WTC11 (cell line): ENCODE data around the gene ZNF821. TPM values are rescaled to one million over a fixed set of nuclear protein-coding genes. Genes with fewer than 3 reads are reported as not detected.
A peak's percentile ranks its signal among the peaks of the same experiment; 100 is the strongest.

Source experiments
- ATAC-seq: fragments of 200-7000 bp; cut with Tn5 transposase; 2 replicates; pipeline ENCODE4 v1.10.0; 2021; ENCODE audit warnings: mild to moderate bottlenecking, moderate library complexity
- Bru-seq: library from RNA; stranded (reverse); fragments of 400-500 nt; gene quantifications from one replicate; lab custom pipeline; 2021; lab: Mats Ljungman, UMichigan
- CTCF ChIA-PET: fragments of 300-600 bp; sonication (Branson Sonifier 250); formaldehyde crosslinking; loops from one replicate; lab custom pipeline; 2021; ENCODE audit warnings: antibody characterized with exemption; lab: Charles Lee
- POLR2A ChIA-PET: fragments of 350-600 bp; sonication (Branson Sonifier 250); formaldehyde crosslinking; loops from one replicate; lab custom pipeline; 2021; ENCODE audit warnings: antibody characterized with exemption; lab: Charles Lee
- DNase-seq: peaks from one replicate; pipeline ENCODE4 v3.0.0; 2021; ENCODE audit warnings: low spot score
- H3K27ac Mint-ChIP-seq: 2 replicates; pipeline ENCODE4 v1.8.0; 2021; ENCODE audit warnings: mixed read lengths
- H3K27me3 Mint-ChIP-seq: 2 replicates; pipeline ENCODE4 v1.8.0; 2021; ENCODE audit warnings: low read depth, mild to moderate bottlenecking, moderate library complexity, mixed read lengths
- H3K36me3 Mint-ChIP-seq: 2 replicates; pipeline ENCODE4 v1.8.0; 2021; ENCODE audit warnings: mixed read lengths
- H3K4me1 Mint-ChIP-seq: 2 replicates; pipeline ENCODE4 v1.8.0; 2022; ENCODE audit warnings: mixed read lengths
- H3K4me3 Mint-ChIP-seq: 2 replicates; pipeline ENCODE4 v1.8.0; 2021; ENCODE audit warnings: mild to moderate bottlenecking, moderate library complexity, mixed read lengths
- H3K9me3 Mint-ChIP-seq: 2 replicates; pipeline ENCODE4 v1.8.0; 2021; ENCODE audit warnings: mixed read lengths
- E2F1 ChIP-seq: sonication (generic); formaldehyde crosslinking; IDR thresholded peaks from 2 replicates; pipeline ENCODE4 v1.8.0; 2022; ENCODE audit warnings: mild to moderate bottlenecking, missing genetic modification reagents
- E2F5 ChIP-seq: sonication (generic); formaldehyde crosslinking; IDR thresholded peaks from 2 replicates; pipeline ENCODE4 v1.8.1; 2022; ENCODE audit warnings: mild to moderate bottlenecking, moderate library complexity, missing genetic modification reagents
- ERG ChIP-seq: fragments of 250-450 bp; sonication (Bioruptor Pico); IDR thresholded peaks from 2 replicates; pipeline ENCODE4 v1.8.0; 2021; ENCODE audit warnings: mild to moderate bottlenecking
- GABPB1 ChIP-seq: sonication (generic); formaldehyde crosslinking; IDR thresholded peaks from 2 replicates; pipeline ENCODE4 v1.8.1; 2023; ENCODE audit warnings: mild to moderate bottlenecking, missing genetic modification reagents
- GRHL2 ChIP-seq: fragments of 250-450 bp; sonication (Bioruptor Pico); IDR thresholded peaks from 2 replicates; pipeline ENCODE4 v1.8.0; 2022; ENCODE audit warnings: mild to moderate bottlenecking, moderate library complexity; ENCODE audit not compliant: insufficient replicate concordance, severe bottlenecking
- HMGXB4 ChIP-seq: sonication (generic); formaldehyde crosslinking; IDR thresholded peaks from 2 replicates; pipeline ENCODE4 v1.8.1; 2023; ENCODE audit warnings: mild to moderate bottlenecking, moderate library complexity, missing genetic modification reagents
- JAZF1 ChIP-seq: fragments of 250-450 bp; sonication (Bioruptor Pico); IDR thresholded peaks from 2 replicates; pipeline ENCODE4 v1.9.0; 2021; ENCODE audit warnings: moderate library complexity, mild to moderate bottlenecking, inconsistent platforms
- JUN ChIP-seq: sonication (generic); formaldehyde crosslinking; IDR thresholded peaks from 2 replicates; pipeline ENCODE4 v1.8.0; 2023; ENCODE audit warnings: mild to moderate bottlenecking, missing genetic modification reagents
- MAX ChIP-seq: sonication (generic); formaldehyde crosslinking; IDR thresholded peaks from 2 replicates; pipeline ENCODE4 v1.8.0; 2022; ENCODE audit warnings: mild to moderate bottlenecking, missing genetic modification reagents
- NFE2L1 ChIP-seq: sonication (generic); formaldehyde crosslinking; IDR thresholded peaks from 2 replicates; pipeline ENCODE4 v1.8.1; 2023; ENCODE audit warnings: missing genetic modification reagents
- PRDM15 ChIP-seq: sonication (generic); formaldehyde crosslinking; IDR thresholded peaks from 2 replicates; pipeline ENCODE4 v1.8.0; 2022; ENCODE audit warnings: missing genetic modification reagents
- SP1 ChIP-seq: sonication (generic); formaldehyde crosslinking; conservative IDR thresholded peaks from 2 replicates; pipeline ENCODE4 v1.8.1; 2022; ENCODE audit warnings: missing genetic modification reagents
- TEAD1 ChIP-seq: sonication (generic); formaldehyde crosslinking; IDR thresholded peaks from 2 replicates; pipeline ENCODE4 v1.8.0; 2022; ENCODE audit warnings: mild to moderate bottlenecking, missing genetic modification reagents
- TEAD4 ChIP-seq: sonication (generic); formaldehyde crosslinking; IDR thresholded peaks from 2 replicates; pipeline ENCODE4 v1.8.0; 2022; ENCODE audit warnings: mild to moderate bottlenecking, missing genetic modification reagents
- USF2 ChIP-seq: sonication (generic); formaldehyde crosslinking; IDR thresholded peaks from 2 replicates; pipeline ENCODE4 v1.8.1; 2023; ENCODE audit warnings: mild to moderate bottlenecking, missing genetic modification reagents, moderate library complexity
- ZNF138 ChIP-seq: sonication (generic); formaldehyde crosslinking; conservative IDR thresholded peaks from 2 replicates; pipeline ENCODE4 v1.8.1; 2022; ENCODE audit warnings: mild to moderate bottlenecking, moderate library complexity, missing genetic modification reagents
- ZNF219 ChIP-seq: sonication (generic); formaldehyde crosslinking; IDR thresholded peaks from 2 replicates; pipeline ENCODE4 v1.8.0; 2023; ENCODE audit warnings: missing genetic modification reagents, mild to moderate bottlenecking, borderline replicate concordance
- ZNF317 ChIP-seq: sonication (generic); formaldehyde crosslinking; IDR thresholded peaks from 2 replicates; pipeline ENCODE4 v1.8.1; 2023; ENCODE audit warnings: low read depth, mild to moderate bottlenecking, moderate library complexity, missing genetic modification reagents, borderline replicate concordance
- ZNF423 ChIP-seq: fragments of 250-450 bp; sonication (Bioruptor Pico); IDR thresholded peaks from 2 replicates; pipeline ENCODE4 v2.1.2; 2022; ENCODE audit warnings: mild to moderate bottlenecking, moderate library complexity
- ZSCAN18 ChIP-seq: fragments of 250-450 bp; sonication (Bioruptor Pico); IDR thresholded peaks from 2 replicates; pipeline ENCODE4 v2.1.2; 2022; ENCODE audit warnings: mild to moderate bottlenecking, moderate library complexity
- long read RNA-seq, 3 experiments: library from RNA in 1 of 3; library from capped mRNA in 1 of 3; library from polyadenylated mRNA in 1 of 3; unstranded in 2 of 3; stranded (forward) in 1 of 3; transcript quantifications; one replicate each; pipeline ENCODE4 v2.0.0, GENCODE V29; 2021
- total RNA-seq: library from RNA; stranded (reverse); gene quantifications from 3 replicates; pipeline ENCODE4 v1.2.3, GENCODE V29; 2021

Gene ZNF821
- total RNA-seq (14.1 to 16.2 TPM (median 15.4 TPM) in 3 replicates), Bru-seq, nascent RNA (percentile 68 among the genes with signal in this experiment)
- long read RNA-seq, experiment 1, transcript ZNF821-202 (8 exons, 2,000 nt): major isoform, 8 of 38 reads
- long read RNA-seq, experiment 1, partial matches to known transcripts: 4 of 38 reads
- long read RNA-seq, experiment 1, other reads (novel, unspliced or antisense): 23 of 38 reads
- long read RNA-seq, experiment 2, partial matches to known transcripts: 2 of 23 reads
- long read RNA-seq, experiment 2, other reads (novel, unspliced or antisense): 20 of 23 reads
- long read RNA-seq, experiment 3, partial matches to known transcripts: 4 of 4 reads
- long read RNA-seq, experiment 3, other reads (novel, unspliced or antisense): 0 of 4 reads

GRCh38 chr16:71883849-71884638 lies at the start of gene ZNF821:
Gene ZNF821 (minus strand): TSS chr16:71884182. CDS start chr16:71879946, 4,236 bp downstream.
- peak; percentile 93 for DNase-seq
- Mint-ChIP-seq H3K36me3 (peaks cover 17% of the 10 kb centered on the region), H3K4me3 (peak within 1 kb of the TSS; percentile 92), H3K27ac (peak within 1 kb of the TSS; percentile 96), H3K4me1 (peaks cover 37% of the 10 kb centered on the region), H3K27me3 (no peaks in the 10 kb centered on the region), H3K9me3 (no peaks in the 10 kb centered on the region)
- CTCF ChIA-PET: interaction anchor here (0.7 to 3.2 kb wide), 15 partner anchors 7 to 266 kb away, joined by 3 to 27 read pairs (median 6); partner anchors contain the start of genes AP1G1 and IST1
- peak; percentile 92 for ATAC-seq
- POLR2A ChIA-PET: interaction anchor here (0.8 to 3.2 kb wide), 7 partner anchors 10 to 75 kb away, joined by 3 to 17 read pairs (median 5); partner anchors contain the start of genes AP1G1 and IST1
- no peak for TF ChIP-seq GABPB1
- TF ChIP-seq JUN (CRISPR knock-in tag): no peak
- peak; percentile 57; the same call in 1 of the 2 replicates for TF ChIP-seq ZNF423 (CRISPR knock-in tag)
- TF ChIP-seq HMGXB4 (CRISPR knock-in tag): peak; percentile 92; the same call in 1 of the 2 replicates
- TF ChIP-seq E2F5: 0 out of 2 replicates have a peak, but pooled peaks have one; percentile 40
- no peak for TF ChIP-seq ZNF317
- no peak for TF ChIP-seq TEAD4 (CRISPR knock-in tag)
- TF ChIP-seq ZNF138 (CRISPR knock-in tag): no peak
- TF ChIP-seq GRHL2: no peak
- TF ChIP-seq SP1 (CRISPR knock-in tag): peak; percentile 70
- TF ChIP-seq ERG (CRISPR knock-in tag): no peak
- 0 out of 2 replicates have a peak, but pooled peaks have one; percentile 17 for TF ChIP-seq TEAD1 (CRISPR knock-in tag)
- TF ChIP-seq ZNF219 (CRISPR knock-in tag): no peak
- TF ChIP-seq E2F1: 0 out of 2 replicates have a peak, but pooled peaks have one; percentile 48
- TF ChIP-seq MAX (CRISPR knock-in tag): no peak
- TF ChIP-seq ZSCAN18 (CRISPR knock-in tag): no peak
- TF ChIP-seq PRDM15 (CRISPR knock-in tag): no peak
- TF ChIP-seq NFE2L1 (CRISPR knock-in tag): no peak
- 0 out of 2 replicates have a peak, but pooled peaks have one; percentile 6 for TF ChIP-seq USF2 (CRISPR knock-in tag)
- no peak for TF ChIP-seq JAZF1 (CRISPR knock-in tag)
